ENCODE data around the gene GRK2.
"Not testable (repeated sequence)": the region's sequence is repeated elsewhere in the genome, so short reads cannot be mapped to it uniquely, and the experiment has no call there.

Gene GRK2

GRCh38 chr11:67310246-67311050 lies 44.2 kb downstream of the GRK2 start:
- no peak for DNase-seq (ENCODE audit: extremely low spot score, insufficient read length, low read depth)
- no peak for FAIRE-seq

GRCh38 chr11:67311051-67311555 lies 44.8 kb downstream of the GRK2 start:
- FAIRE-seq (no peak), DNase-seq (ENCODE audit: extremely low spot score, insufficient read length, low read depth) (no peak)

- no peak for DNase-seq (ENCODE audit: extremely low spot score, insufficient read length, low read depth)
These were observed 45.3 kb downstream of the GRK2 start for GRCh38 chr11:67311556-67312082.

GRCh38 chr11:67312187-67313021 lies 46.1 kb downstream of the GRK2 start:
- no peak for FAIRE-seq
- no peak for DNase-seq (ENCODE audit: extremely low spot score, insufficient read length, low read depth)

More at GRCh38 chr11:67311556-67312082, 45.3 kb downstream of the GRK2 start:
- no peak for FAIRE-seq

- no peak for DNase-seq (ENCODE audit: extremely low spot score, insufficient read length, low read depth)
- no peak for FAIRE-seq
These were observed 47.0 kb downstream of the GRK2 start for GRCh38 chr11:67313125-67313890.

GRCh38 chr11:67314218-67314617 lies 47.9 kb downstream of the GRK2 start:
- FAIRE-seq (no peak), DNase-seq (ENCODE audit: extremely low spot score, insufficient read length, low read depth) (no peak)

- FAIRE-seq (no peak), DNase-seq (ENCODE audit: extremely low spot score, insufficient read length, low read depth) (no peak)
These were observed 49.1 kb downstream of the GRK2 start for GRCh38 chr11:67315325-67315909.

GRCh38 chr11:67316882-67317204 lies 50.6 kb downstream of the GRK2 start:
- FAIRE-seq (no peak), DNase-seq (ENCODE audit: extremely low spot score, insufficient read length, low read depth) (no peak)

GRCh38 chr11:67317205-67317887 lies 51.1 kb downstream of the GRK2 start:
- FAIRE-seq: peak; percentile 91
- DNase-seq (ENCODE audit: extremely low spot score, insufficient read length, low read depth): peak; percentile 99

GRCh38 chr11:67317888-67318555 lies 51.7 kb downstream of the GRK2 start:
- FAIRE-seq (no peak), DNase-seq (ENCODE audit: extremely low spot score, insufficient read length, low read depth) (no peak)

GRCh38 chr11:67318876-67319275 lies 52.6 kb downstream of the GRK2 start:
- not testable (repeated sequence) for DNase-seq (ENCODE audit: extremely low spot score, insufficient read length, low read depth); FAIRE-seq

- FAIRE-seq (no peak), DNase-seq (ENCODE audit: extremely low spot score, insufficient read length, low read depth) (no peak)
These were observed 53.7 kb downstream of the GRK2 start for GRCh38 chr11:67320011-67320410.

GRCh38 chr11:67320691-67321090 lies 54.4 kb downstream of the GRK2 start:
- no peak for FAIRE-seq
- DNase-seq (ENCODE audit: extremely low spot score, insufficient read length, low read depth): no peak

- DNase-seq (ENCODE audit: extremely low spot score, insufficient read length, low read depth): no peak
- no peak for FAIRE-seq
These were observed 55.1 kb downstream of the GRK2 start for GRCh38 chr11:67321313-67321871.

GRCh38 chr11:67322049-67322448 lies 55.8 kb downstream of the GRK2 start:
- FAIRE-seq: no peak

GRCh38 chr11:67323526-67323925 lies 57.3 kb downstream of the GRK2 start:
- DNase-seq (ENCODE audit: extremely low spot score, insufficient read length, low read depth) (no peak), FAIRE-seq (no peak)

More at GRCh38 chr11:67322049-67322448, 55.8 kb downstream of the GRK2 start:
- no peak for DNase-seq (ENCODE audit: extremely low spot score, insufficient read length, low read depth)

- no peak for DNase-seq (ENCODE audit: extremely low spot score, insufficient read length, low read depth)
- FAIRE-seq: no peak
These were observed 65.9 kb downstream of the GRK2 start for GRCh38 chr11:67332081-67332691.
